HepG2 (cell line): Measurements from ENCODE around the gene NOXO1. TPM values are rescaled to one million over a fixed set of nuclear protein-coding genes. Genes with fewer than 3 reads are reported as not detected.

ENCODE experiments used
- DR1 ChIP-seq: sonication (generic); formaldehyde crosslinking; IDR thresholded peaks from 2 replicates; pipeline ENCODE4 v1.8.0; 2021; ENCODE audit warnings: mild to moderate bottlenecking, missing genetic modification reagents, inconsistent platforms
- FIP1L1 ChIP-seq: fragments of 200-400 bp; formaldehyde crosslinking; IDR thresholded peaks from 2 replicates; pipeline ENCODE4 v1.6.1; 2018; ENCODE audit warnings: low read depth, mild to moderate bottlenecking, low read length, moderate library complexity, borderline replicate concordance; ENCODE audit not compliant: insufficient read depth
- FOXC1 ChIP-seq: sonication (generic); formaldehyde crosslinking; IDR thresholded peaks from 2 replicates; pipeline ENCODE4 v1.8.0; 2022; ENCODE audit warnings: mild to moderate bottlenecking, missing genetic modification reagents, borderline replicate concordance
- POLR2A ChIP-seq, 2 experiments: IDR thresholded peaks; 2 replicates each; pipeline ENCODE4 v1.6.1; 2011; ENCODE audit warnings: low read depth in 2 of 2, low read length in 2 of 2, mild to moderate bottlenecking in 1 of 2, moderate library complexity in 1 of 2; ENCODE audit not compliant: insufficient read depth in 1 of 2
- RAD21 ChIP-seq: fragments of 450-650 bp; formaldehyde crosslinking; IDR thresholded peaks from 2 replicates; pipeline ENCODE4 v1.5.0; 2020; ENCODE audit warnings: mild to moderate bottlenecking
- SRY ChIP-seq: sonication (generic); formaldehyde crosslinking; IDR thresholded peaks from 2 replicates; pipeline ENCODE4 v1.8.0; 2022; ENCODE audit warnings: mild to moderate bottlenecking, missing genetic modification reagents
- TP53 ChIP-seq: sonication (generic); formaldehyde crosslinking; conservative IDR thresholded peaks from 2 replicates; pipeline ENCODE4 v1.4.0; 2020; ENCODE audit warnings: missing genetic modification reagents
- ZNF3 ChIP-seq: IDR thresholded peaks from 2 replicates; pipeline ENCODE4 v1.7.0; 2017; ENCODE audit warnings: inconsistent platforms
- ZNF543 ChIP-seq: sonication (generic); formaldehyde crosslinking; IDR thresholded peaks from 2 replicates; pipeline ENCODE4 v1.4.0; 2020; ENCODE audit warnings: mild to moderate bottlenecking, missing genetic modification reagents
- ZNF615 ChIP-seq: sonication (generic); formaldehyde crosslinking; IDR thresholded peaks from 2 replicates; pipeline ENCODE4 v1.5.0; 2020; ENCODE audit warnings: mild to moderate bottlenecking, missing genetic modification reagents, borderline replicate concordance
- polyA plus RNA-seq, 8 experiments: library from polyadenylated mRNA; depleted of rRNA in 3 of 8; stranded (reverse) in 7 of 8; unstranded in 1 of 8; fragments of >200 nt; fragmentation: Illumina TruSeq in 4 of 8; extraction: Trizol in 4 of 8; gene quantifications; 2 replicates each; pipeline versions ENCODE4 v1.2.1 to v1.2.3, GENCODE V29; 2011 to 2016; ENCODE audit warnings: low read depth in 4 of 8, missing spikeins in 1 of 8, mixed read lengths in 1 of 8; ENCODE audit not compliant: insufficient read depth in 1 of 8
- total RNA-seq, 5 experiments: library from RNA; depleted of rRNA; stranded (reverse); fragments of >200 nt; fragmentation: Illumina TruSeq; extraction: Trizol; gene quantifications; 2 replicates each; pipeline ENCODE4 v1.2.3, GENCODE V29; 2016; ENCODE audit warnings: low read depth in 1 of 5
- TF ChIP-seq, protein P1 (sequence below): sonication (generic); formaldehyde crosslinking; IDR thresholded peaks from 2 replicates; pipeline ENCODE4 v1.4.0; 2020; ENCODE audit warnings: missing genetic modification reagents
- TF ChIP-seq, protein P2 (sequence below): sonication (generic); formaldehyde crosslinking; IDR thresholded peaks from 2 replicates; pipeline ENCODE4 v1.4.0; 2020; ENCODE audit warnings: mild to moderate bottlenecking, missing genetic modification reagents, borderline replicate concordance
- TF ChIP-seq, protein P3 (sequence below): sonication (generic); formaldehyde crosslinking; IDR thresholded peaks from 2 replicates; pipeline ENCODE4 v1.8.1; 2022; ENCODE audit warnings: low read depth, mild to moderate bottlenecking, missing genetic modification reagents
- TF ChIP-seq, protein P4 (sequence below): sonication (generic); formaldehyde crosslinking; IDR thresholded peaks from 2 replicates; pipeline ENCODE4 v1.4.0; 2020; ENCODE audit warnings: missing genetic modification reagents, borderline replicate concordance

NOXO1 gene
- total and polyA plus RNA-seq, 2 of the 13 experiments (the other 11 are each of a cell fraction or from before 2014, with no cell fraction given), result 0.69 to 1.4 TPM

DNA sequence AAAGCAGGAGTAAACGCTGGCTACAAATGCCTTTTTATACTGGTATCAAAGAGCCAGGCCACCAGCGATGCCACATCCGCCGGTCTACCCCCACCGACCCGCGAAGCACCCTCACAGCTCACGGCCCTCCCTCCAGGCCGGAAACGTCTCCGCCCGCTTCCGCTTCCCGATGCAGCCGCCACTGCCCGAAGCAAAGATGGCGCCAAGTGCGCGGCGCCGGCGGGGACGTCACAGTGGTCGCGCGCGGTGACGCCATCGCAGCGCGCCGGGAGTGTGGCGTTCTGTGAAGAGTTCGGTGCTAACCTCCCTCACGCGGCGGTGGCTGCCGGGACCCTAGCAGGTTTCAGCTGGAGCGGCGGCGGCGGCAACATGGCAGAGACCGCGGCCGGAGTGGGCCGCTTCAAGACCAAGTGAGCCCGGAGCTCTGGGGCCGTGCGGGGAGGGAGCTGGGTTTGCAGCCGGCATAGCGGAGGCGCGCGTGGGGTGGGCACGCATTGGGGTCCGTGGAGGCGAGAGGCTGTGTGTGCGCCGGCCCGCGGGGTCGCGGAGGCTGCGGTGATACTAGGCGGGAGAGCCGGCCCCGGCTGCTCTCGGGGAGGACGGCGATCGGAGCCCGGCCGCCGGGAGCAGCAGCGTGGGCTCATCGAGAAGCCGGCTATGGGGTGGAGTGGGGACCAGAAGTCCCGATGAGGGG is 9.3 kb downstream of the NOXO1 start, which contains the start of gene TBL3 (continued):
- TF ChIP-seq ZNF615 (no peak), RAD21 (CRISPR knock-in tag) (peak; percentile 15; the same call in 1 of the 2 replicates), DR1 (CRISPR knock-in tag) (peak; percentile 89), POLR2A (IDR thresholded peaks at IDR 0.05; ENCODE audit: insufficient read depth in 1 of 2, low read depth in 2 of 2, low read length in 2 of 2) (peak; percentile 84 to 92), FOXC1 (peak; percentile 75), FIP1L1 (no peak), ZNF3 (CRISPR knock-in tag) (no peak), SRY (peak; percentile 39; the same call in 1 of the 2 replicates), TP53 (CRISPR knock-in tag) (peak; percentile 33; the same call in 1 of the 2 replicates), ZNF543 (CRISPR knock-in tag) (peak; percentile 91)
- TF ChIP-seq, protein P1, sequence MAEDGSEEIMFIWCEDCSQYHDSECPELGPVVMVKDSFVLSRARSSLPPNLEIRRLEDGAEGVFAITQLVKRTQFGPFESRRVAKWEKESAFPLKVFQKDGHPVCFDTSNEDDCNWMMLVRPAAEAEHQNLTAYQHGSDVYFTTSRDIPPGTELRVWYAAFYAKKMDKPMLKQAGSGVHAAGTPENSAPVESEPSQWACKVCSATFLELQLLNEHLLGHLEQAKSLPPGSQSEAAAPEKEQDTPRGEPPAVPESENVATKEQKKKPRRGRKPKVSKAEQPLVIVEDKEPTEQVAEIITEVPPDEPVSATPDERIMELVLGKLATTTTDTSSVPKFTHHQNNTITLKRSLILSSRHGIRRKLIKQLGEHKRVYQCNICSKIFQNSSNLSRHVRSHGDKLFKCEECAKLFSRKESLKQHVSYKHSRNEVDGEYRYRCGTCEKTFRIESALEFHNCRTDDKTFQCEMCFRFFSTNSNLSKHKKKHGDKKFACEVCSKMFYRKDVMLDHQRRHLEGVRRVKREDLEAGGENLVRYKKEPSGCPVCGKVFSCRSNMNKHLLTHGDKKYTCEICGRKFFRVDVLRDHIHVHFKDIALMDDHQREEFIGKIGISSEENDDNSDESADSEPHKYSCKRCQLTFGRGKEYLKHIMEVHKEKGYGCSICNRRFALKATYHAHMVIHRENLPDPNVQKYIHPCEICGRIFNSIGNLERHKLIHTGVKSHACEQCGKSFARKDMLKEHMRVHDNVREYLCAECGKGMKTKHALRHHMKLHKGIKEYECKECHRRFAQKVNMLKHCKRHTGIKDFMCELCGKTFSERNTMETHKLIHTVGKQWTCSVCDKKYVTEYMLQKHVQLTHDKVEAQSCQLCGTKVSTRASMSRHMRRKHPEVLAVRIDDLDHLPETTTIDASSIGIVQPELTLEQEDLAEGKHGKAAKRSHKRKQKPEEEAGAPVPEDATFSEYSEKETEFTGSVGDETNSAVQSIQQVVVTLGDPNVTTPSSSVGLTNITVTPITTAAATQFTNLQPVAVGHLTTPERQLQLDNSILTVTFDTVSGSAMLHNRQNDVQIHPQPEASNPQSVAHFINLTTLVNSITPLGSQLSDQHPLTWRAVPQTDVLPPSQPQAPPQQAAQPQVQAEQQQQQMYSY (CRISPR knock-in tag), result no peak
- TF ChIP-seq, protein P2, sequence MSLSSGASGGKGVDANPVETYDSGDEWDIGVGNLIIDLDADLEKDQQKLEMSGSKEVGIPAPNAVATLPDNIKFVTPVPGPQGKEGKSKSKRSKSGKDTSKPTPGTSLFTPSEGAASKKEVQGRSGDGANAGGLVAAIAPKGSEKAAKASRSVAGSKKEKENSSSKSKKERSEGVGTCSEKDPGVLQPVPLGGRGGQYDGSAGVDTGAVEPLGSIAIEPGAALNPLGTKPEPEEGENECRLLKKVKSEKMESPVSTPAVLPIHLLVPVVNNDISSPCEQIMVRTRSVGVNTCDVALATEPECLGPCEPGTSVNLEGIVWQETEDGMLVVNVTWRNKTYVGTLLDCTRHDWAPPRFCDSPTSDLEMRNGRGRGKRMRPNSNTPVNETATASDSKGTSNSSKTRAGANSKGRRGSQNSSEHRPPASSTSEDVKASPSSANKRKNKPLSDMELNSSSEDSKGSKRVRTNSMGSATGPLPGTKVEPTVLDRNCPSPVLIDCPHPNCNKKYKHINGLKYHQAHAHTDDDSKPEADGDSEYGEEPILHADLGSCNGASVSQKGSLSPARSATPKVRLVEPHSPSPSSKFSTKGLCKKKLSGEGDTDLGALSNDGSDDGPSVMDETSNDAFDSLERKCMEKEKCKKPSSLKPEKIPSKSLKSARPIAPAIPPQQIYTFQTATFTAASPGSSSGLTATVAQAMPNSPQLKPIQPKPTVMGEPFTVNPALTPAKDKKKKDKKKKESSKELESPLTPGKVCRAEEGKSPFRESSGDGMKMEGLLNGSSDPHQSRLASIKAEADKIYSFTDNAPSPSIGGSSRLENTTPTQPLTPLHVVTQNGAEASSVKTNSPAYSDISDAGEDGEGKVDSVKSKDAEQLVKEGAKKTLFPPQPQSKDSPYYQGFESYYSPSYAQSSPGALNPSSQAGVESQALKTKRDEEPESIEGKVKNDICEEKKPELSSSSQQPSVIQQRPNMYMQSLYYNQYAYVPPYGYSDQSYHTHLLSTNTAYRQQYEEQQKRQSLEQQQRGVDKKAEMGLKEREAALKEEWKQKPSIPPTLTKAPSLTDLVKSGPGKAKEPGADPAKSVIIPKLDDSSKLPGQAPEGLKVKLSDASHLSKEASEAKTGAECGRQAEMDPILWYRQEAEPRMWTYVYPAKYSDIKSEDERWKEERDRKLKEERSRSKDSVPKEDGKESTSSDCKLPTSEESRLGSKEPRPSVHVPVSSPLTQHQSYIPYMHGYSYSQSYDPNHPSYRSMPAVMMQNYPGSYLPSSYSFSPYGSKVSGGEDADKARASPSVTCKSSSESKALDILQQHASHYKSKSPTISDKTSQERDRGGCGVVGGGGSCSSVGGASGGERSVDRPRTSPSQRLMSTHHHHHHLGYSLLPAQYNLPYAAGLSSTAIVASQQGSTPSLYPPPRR, result peak; percentile 81
- TF ChIP-seq, protein P3, sequence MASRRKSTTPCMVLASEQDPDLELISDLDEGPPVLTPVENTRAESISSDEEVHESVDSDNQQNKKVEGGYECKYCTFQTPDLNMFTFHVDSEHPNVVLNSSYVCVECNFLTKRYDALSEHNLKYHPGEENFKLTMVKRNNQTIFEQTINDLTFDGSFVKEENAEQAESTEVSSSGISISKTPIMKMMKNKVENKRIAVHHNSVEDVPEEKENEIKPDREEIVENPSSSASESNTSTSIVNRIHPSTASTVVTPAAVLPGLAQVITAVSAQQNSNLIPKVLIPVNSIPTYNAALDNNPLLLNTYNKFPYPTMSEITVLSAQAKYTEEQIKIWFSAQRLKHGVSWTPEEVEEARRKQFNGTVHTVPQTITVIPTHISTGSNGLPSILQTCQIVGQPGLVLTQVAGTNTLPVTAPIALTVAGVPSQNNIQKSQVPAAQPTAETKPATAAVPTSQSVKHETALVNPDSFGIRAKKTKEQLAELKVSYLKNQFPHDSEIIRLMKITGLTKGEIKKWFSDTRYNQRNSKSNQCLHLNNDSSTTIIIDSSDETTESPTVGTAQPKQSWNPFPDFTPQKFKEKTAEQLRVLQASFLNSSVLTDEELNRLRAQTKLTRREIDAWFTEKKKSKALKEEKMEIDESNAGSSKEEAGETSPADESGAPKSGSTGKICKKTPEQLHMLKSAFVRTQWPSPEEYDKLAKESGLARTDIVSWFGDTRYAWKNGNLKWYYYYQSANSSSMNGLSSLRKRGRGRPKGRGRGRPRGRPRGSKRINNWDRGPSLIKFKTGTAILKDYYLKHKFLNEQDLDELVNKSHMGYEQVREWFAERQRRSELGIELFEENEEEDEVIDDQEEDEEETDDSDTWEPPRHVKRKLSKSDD (CRISPR knock-in tag), result peak; percentile 100
- TF ChIP-seq, protein P4, sequence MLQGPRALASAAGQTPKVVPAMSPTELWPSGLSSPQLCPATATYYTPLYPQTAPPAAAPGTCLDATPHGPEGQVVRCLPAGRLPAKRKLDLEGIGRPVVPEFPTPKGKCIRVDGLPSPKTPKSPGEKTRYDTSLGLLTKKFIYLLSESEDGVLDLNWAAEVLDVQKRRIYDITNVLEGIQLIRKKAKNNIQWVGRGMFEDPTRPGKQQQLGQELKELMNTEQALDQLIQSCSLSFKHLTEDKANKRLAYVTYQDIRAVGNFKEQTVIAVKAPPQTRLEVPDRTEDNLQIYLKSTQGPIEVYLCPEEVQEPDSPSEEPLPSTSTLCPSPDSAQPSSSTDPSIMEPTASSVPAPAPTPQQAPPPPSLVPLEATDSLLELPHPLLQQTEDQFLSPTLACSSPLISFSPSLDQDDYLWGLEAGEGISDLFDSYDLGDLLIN (CRISPR knock-in tag), result 0 out of 2 replicates have a peak, but pooled peaks have one; percentile 84
